SK-N-MC (cell line): ENCODE data around the gene KIF21B.

Experiments
- EZH2 ChIP-seq: fragments of 200-600 bp; sonication (generic); IDR thresholded peaks from one replicate; pipeline ENCODE4 v1.6.1; 2017; ENCODE audit warnings: antibody characterized with exemption
- FOXP2 ChIP-seq: optimal IDR thresholded peaks from 2 replicates; pipeline ENCODE3; 2011; ENCODE audit warnings: mild to moderate bottlenecking, moderate library complexity; ENCODE audit not compliant: insufficient read depth; ENCODE audit errors: extremely low read length, control extremely low read depth
- POLR2AphosphoS5 ChIP-seq: IDR thresholded peaks from 2 replicates; pipeline ENCODE4 v1.6.1; 2012; ENCODE audit warnings: mild to moderate bottlenecking, low read depth, low read length, borderline replicate concordance

GRCh38 chr1:201009962-201010645 is 13.4 kb downstream of the KIF21B start:
- TF ChIP-seq POLR2AphosphoS5 (no peak), EZH2 (no peak), FOXP2 (no peak)
